Activated CD8-positive, alpha-beta memory T cell treated with anti-CD3 and anti-CD28 coated beads, Interleukin-2, amount 50 U/mL, for 24 hours (primary cell): ENCODE data around the gene ASMTL.
"Not testable (repeated sequence)": the region's sequence is repeated elsewhere in the genome, so short reads cannot be mapped to it uniquely, and the experiment has no call there.

Experiments
- DNase-seq: peaks from one replicate; pipeline ENCODE4 v3.0.0-alpha.2; 2020; ENCODE audit errors: extremely low read depth

Gene ASMTL

GRCh38 chrX:1453951-1454785 lies 1.5 kb upstream of the ASMTL start:
- peak; percentile 79 for DNase-seq

GRCh38 chrX:1453395-1453783 lies 680 bp upstream of the ASMTL start:
- DNase-seq: peak; percentile 48

GRCh38 chrX:1451661-1452515 lies 821 bp downstream of the ASMTL start:
- DNase-seq: no peak

- DNase-seq: no peak
Measured at GRCh38 chrX:1451251-1451660, 1.5 kb downstream of the ASMTL start.

- DNase-seq: no peak
Measured at GRCh38 chrX:1450361-1451161, 2.1 kb downstream of the ASMTL start.

- no peak for DNase-seq
Measured at GRCh38 chrX:1449823-1450149, 2.9 kb downstream of the ASMTL start.

- DNase-seq: no peak
Measured at GRCh38 chrX:1449036-1449822, 3.5 kb downstream of the ASMTL start.

- DNase-seq: not testable (repeated sequence)
Measured at GRCh38 chrX:1448573-1449001, 4.1 kb downstream of the ASMTL start.

GRCh38 chrX:1447969-1448572 lies 4.6 kb downstream of the ASMTL start:
- DNase-seq: not testable (repeated sequence)

GRCh38 chrX:1446984-1447968 lies 5.4 kb downstream of the ASMTL start:
- DNase-seq: not testable (repeated sequence)

- no peak for DNase-seq
Measured at GRCh38 chrX:1444561-1445500, 7.9 kb downstream of the ASMTL start.

- DNase-seq: no peak
Measured at GRCh38 chrX:1443496-1444075, 9.1 kb downstream of the ASMTL start.

GRCh38 chrX:1442724-1443367 lies 9.9 kb downstream of the ASMTL start:
- no peak for DNase-seq

- no peak for DNase-seq
Measured at GRCh38 chrX:1442016-1442665, 10.6 kb downstream of the ASMTL start.

- DNase-seq: no peak
Measured at GRCh38 chrX:1440506-1440905, 12.2 kb downstream of the ASMTL start.

GRCh38 chrX:1435241-1435895 lies 17.3 kb downstream of the ASMTL start:
- DNase-seq: no peak

GRCh38 chrX:1434871-1435240 lies 17.9 kb downstream of the ASMTL start:
- DNase-seq: no peak
